ENCODE measurements around the gene C1orf232.

C1orf232 gene

GRCh38 chr1:26156285-26157038 lies 12.3 kb downstream of the C1orf232 start:
- TF ChIP-seq, protein P1, sequence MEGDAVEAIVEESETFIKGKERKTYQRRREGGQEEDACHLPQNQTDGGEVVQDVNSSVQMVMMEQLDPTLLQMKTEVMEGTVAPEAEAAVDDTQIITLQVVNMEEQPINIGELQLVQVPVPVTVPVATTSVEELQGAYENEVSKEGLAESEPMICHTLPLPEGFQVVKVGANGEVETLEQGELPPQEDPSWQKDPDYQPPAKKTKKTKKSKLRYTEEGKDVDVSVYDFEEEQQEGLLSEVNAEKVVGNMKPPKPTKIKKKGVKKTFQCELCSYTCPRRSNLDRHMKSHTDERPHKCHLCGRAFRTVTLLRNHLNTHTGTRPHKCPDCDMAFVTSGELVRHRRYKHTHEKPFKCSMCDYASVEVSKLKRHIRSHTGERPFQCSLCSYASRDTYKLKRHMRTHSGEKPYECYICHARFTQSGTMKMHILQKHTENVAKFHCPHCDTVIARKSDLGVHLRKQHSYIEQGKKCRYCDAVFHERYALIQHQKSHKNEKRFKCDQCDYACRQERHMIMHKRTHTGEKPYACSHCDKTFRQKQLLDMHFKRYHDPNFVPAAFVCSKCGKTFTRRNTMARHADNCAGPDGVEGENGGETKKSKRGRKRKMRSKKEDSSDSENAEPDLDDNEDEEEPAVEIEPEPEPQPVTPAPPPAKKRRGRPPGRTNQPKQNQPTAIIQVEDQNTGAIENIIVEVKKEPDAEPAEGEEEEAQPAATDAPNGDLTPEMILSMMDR (IDR thresholded peaks at IDR 0.05; ENCODE audit: low read length, missing control alignments): no peak
- peak; percentile 41 for DNase-seq (ENCODE audit: low read depth)
- peak overlapping the region; percentile 10 for H3K4me3 ChIP-seq (replicated peaks; ENCODE audit: low read depth, low read length)

GRCh38 chr1:26155370-26156284 lies 13.1 kb downstream of the C1orf232 start:
- no peak overlapping the region for H3K4me3 ChIP-seq (replicated peaks; ENCODE audit: low read depth, low read length)
- DNase-seq (ENCODE audit: low read depth): no peak
- TF ChIP-seq, protein P1 (IDR thresholded peaks at IDR 0.05; ENCODE audit: low read length, missing control alignments): no peak

DNA sequence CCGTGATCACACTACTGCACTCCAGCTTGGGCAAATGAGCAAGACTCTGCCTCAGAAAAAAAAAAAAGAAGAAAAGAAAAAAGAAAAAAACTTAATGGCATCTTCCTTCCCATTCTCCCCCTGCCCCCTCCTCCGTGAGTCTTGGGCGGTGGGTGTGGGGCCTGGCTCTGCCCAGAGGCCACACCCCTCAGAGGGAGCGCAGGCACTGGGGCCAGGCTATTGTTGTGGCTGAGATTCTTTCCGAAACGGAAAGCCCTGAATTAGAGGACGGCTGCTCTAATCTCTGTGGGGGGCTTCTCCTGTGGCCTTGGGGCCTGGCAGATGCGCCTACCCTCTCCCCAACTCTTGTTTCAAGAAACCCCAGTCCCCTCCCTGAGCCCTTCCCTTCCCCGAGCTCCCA lies 14.0 kb downstream of the C1orf232 start:
- TF ChIP-seq, protein P1 (IDR thresholded peaks at IDR 0.05; ENCODE audit: low read length, missing control alignments): no peak
- no peak overlapping the region for H3K4me3 ChIP-seq (replicated peaks; ENCODE audit: low read depth, low read length)
- no peak for DNase-seq (ENCODE audit: low read depth)

GRCh38 chr1:26153966-26154532 lies 14.7 kb downstream of the C1orf232 start:
- H3K4me3 ChIP-seq (replicated peaks; ENCODE audit: low read depth, low read length): no peak overlapping the region
- DNase-seq (ENCODE audit: low read depth): no peak
- TF ChIP-seq, protein P1 (IDR thresholded peaks at IDR 0.05; ENCODE audit: low read length, missing control alignments): no peak

DNA sequence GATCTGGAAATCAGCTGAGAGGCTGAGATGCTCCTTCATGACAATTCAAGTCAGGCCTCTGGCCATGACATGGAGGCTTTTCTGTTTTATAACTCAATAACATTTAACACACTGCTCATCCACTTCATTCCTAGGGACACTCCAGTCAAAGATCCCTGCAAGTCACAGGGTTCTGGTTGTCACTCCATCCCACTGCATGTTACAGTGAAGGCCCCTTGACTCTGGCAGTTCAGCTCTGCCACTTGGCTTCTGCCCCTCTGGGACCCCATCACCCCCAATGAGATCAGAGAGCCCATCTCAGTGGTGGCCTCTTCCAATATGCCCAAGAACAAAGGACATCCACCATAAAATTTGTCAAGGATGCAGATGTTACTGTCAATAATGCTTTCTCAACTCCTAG lies 19.9 kb downstream of the C1orf232 start:
- TF ChIP-seq, protein P1 (IDR thresholded peaks at IDR 0.05; ENCODE audit: low read length, missing control alignments): no peak
- no peak for DNase-seq (ENCODE audit: low read depth)

DNA sequence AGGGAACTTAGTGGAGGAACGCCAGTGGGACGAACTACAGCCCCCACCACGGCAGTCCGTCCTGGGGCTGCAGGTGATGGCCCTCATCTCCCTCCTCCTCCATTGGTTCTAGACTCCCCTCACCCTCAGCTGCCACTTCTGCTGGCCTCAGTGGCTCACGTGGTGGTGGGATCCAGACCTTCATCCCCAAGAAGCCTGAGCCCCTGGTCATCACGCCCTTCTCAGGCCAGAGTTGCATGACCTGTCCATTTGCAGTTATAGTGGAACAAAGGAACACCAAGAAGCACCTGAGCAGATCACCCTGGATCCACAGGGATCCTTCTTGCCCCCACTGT lies 22.8 kb downstream of the C1orf232 start:
- H3K4me3 ChIP-seq (replicated peaks; ENCODE audit: low read depth, low read length): no peak overlapping the region
- DNase-seq (ENCODE audit: low read depth): no peak
- TF ChIP-seq, protein P1 (IDR thresholded peaks at IDR 0.05; ENCODE audit: low read length, missing control alignments): no peak

More for the DNA sequence above, 19.9 kb downstream of the C1orf232 start:
- H3K4me3 ChIP-seq (replicated peaks; ENCODE audit: low read depth, low read length): no peak overlapping the region

All from fibroblast of pulmonary artery (primary cell).